GM19468 (cell line): ENCODE data around the gene MRPL32.

ENCODE experiments used
- ATAC-seq: cut with Tn5 transposase; IDR thresholded peaks from one replicate; pipeline ENCODE4 v1.9.1; 2021; ENCODE audit warnings: mild to moderate bottlenecking, moderate library complexity, moderate number of reproducible peaks; ENCODE audit not compliant: unreplicated experiment; ENCODE audit errors: extremely low read depth

Gene MRPL32

GRCh38 chr7:42961170-42961569 is 29.0 kb downstream of the MRPL32 start:
- ATAC-seq = no peak

- no peak for ATAC-seq
Measured at GRCh38 chr7:42964293-42964692, 32.1 kb downstream of the MRPL32 start.

GRCh38 chr7:42964849-42965805 is 33.0 kb downstream of the MRPL32 start:
- ATAC-seq = no peak

GRCh38 chr7:42967391-42967790 is 35.2 kb downstream of the MRPL32 start:
- ATAC-seq = no peak

GRCh38 chr7:42972699-42973500 is 40.7 kb downstream of the MRPL32 start:
- no peak for ATAC-seq

GRCh38 chr7:42976371-42976770 is 44.2 kb downstream of the MRPL32 start:
- no peak for ATAC-seq

GRCh38 chr7:42978496-42978895 is 46.3 kb downstream of the MRPL32 start:
- no peak for ATAC-seq

- no peak for ATAC-seq
Measured at GRCh38 chr7:42980084-42980483, 47.9 kb downstream of the MRPL32 start.

GRCh38 chr7:42980514-42980913 is 48.3 kb downstream of the MRPL32 start:
- no peak for ATAC-seq

GRCh38 chr7:42981601-42982000 is 49.4 kb downstream of the MRPL32 start:
- ATAC-seq = no peak

GRCh38 chr7:42982604-42983115 is 50.5 kb downstream of the MRPL32 start:
- no peak for ATAC-seq

GRCh38 chr7:42984137-42984536 is 52.0 kb downstream of the MRPL32 start:
- ATAC-seq = no peak

- no peak for ATAC-seq
Measured at GRCh38 chr7:42986213-42986612, 54.0 kb downstream of the MRPL32 start.

- ATAC-seq = no peak
Measured at GRCh38 chr7:42986781-42987248, 54.6 kb downstream of the MRPL32 start.
